Peyer's patch (tissue), 4 donors: ENCODE measurements around the gene RNF38.

Experiments
- POLR2A ChIP-seq, 2 donors: fragments of 450-650 bp; IDR thresholded peaks; one replicate each; pipeline ENCODE4 v1.5.1; 2017; ENCODE audit warnings: antibody characterized with exemption in 2 of 2, mild to moderate bottlenecking in 2 of 2, moderate library complexity in 2 of 2
- TF ChIP-seq, protein P1 (sequence below), 6 experiments: fragments of 450-650 bp in 4 of 6; fragments of 200-600 bp in 2 of 6; sonication (generic) in 1 of 6; IDR thresholded peaks; one replicate each; pipeline ENCODE4 v1.5.1; 2017 to 2019; ENCODE audit warnings: antibody characterized with exemption in 6 of 6, mild to moderate bottlenecking in 3 of 6, moderate library complexity in 1 of 6

- TF ChIP-seq, protein P1, sequence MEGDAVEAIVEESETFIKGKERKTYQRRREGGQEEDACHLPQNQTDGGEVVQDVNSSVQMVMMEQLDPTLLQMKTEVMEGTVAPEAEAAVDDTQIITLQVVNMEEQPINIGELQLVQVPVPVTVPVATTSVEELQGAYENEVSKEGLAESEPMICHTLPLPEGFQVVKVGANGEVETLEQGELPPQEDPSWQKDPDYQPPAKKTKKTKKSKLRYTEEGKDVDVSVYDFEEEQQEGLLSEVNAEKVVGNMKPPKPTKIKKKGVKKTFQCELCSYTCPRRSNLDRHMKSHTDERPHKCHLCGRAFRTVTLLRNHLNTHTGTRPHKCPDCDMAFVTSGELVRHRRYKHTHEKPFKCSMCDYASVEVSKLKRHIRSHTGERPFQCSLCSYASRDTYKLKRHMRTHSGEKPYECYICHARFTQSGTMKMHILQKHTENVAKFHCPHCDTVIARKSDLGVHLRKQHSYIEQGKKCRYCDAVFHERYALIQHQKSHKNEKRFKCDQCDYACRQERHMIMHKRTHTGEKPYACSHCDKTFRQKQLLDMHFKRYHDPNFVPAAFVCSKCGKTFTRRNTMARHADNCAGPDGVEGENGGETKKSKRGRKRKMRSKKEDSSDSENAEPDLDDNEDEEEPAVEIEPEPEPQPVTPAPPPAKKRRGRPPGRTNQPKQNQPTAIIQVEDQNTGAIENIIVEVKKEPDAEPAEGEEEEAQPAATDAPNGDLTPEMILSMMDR (IDR thresholded peaks at IDR 0.05) = no peak
- no peak for TF ChIP-seq POLR2A (IDR thresholded peaks at IDR 0.05)
Observed at GRCh38 chr9:36364577-36364976, 35.5 kb downstream of the RNF38 start.
